Coronary artery (tissue), 2 donors: Measurements from ENCODE around the gene AP3D1.

ENCODE experiments used
- DNase-seq: peaks from one replicate; pipeline ENCODE4 v3.0.0-alpha.2; 2017; ENCODE audit warnings: low spot score
- H3K27ac ChIP-seq, 2 donors: fragments of 200-600 bp; sonication (generic); one replicate each; pipeline ENCODE4 v1.5.1; 2016 to 2019
- H3K4me3 ChIP-seq: fragments of 200-600 bp; sonication (generic); 2 replicates; pipeline ENCODE4 v1.5.1; 2016; ENCODE audit warnings: mild to moderate bottlenecking, moderate library complexity
- CTCF ChIP-seq: fragments of 200-600 bp; sonication (generic); IDR thresholded peaks from one replicate; pipeline ENCODE4 v1.5.1; 2019; ENCODE audit warnings: antibody characterized with exemption

AP3D1 gene

DNA sequence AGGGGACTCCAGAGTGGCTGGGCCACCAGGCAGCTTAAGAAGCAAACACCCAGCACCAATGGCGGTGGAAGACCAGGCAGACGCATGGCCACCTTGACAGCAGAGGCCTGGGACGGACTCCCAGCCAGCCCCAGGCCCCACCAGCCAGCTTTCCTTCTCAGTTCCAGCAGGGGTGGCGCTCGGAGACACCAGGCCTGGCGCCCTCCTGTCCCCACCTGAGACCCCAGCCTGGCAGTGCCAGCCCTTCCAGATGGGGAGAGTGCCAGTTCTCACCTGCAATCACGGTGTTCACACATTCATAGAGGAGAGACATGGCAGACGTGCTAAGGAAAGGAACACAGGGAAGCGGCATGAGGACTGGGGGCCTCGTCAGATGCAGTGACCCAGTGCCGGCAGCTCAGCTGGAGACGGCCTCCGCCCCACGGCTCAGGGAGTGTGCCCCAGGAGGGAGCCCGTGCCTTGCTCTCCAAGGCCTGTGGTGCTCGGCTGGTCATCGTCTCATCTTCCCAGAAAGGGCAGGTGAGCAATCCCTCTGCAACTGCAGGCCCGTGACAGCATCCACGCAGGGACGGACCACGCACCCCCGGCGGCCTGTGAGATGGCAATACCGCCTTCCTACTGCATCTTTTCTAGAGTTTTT, 24.4 kb downstream of the AP3D1 start:
- no peak for TF ChIP-seq CTCF
- DNase-seq = no peak
- Histone ChIP-seq H3K4me3 (no peak overlapping the region), H3K27ac (no peak overlapping the region)

GRCh38 chr19:2123682-2124387, 27.5 kb downstream of the AP3D1 start:
- TF ChIP-seq CTCF = no peak
- Histone ChIP-seq H3K27ac (no peak overlapping the region), H3K4me3 (no peak overlapping the region)
- no peak for DNase-seq

DNA sequence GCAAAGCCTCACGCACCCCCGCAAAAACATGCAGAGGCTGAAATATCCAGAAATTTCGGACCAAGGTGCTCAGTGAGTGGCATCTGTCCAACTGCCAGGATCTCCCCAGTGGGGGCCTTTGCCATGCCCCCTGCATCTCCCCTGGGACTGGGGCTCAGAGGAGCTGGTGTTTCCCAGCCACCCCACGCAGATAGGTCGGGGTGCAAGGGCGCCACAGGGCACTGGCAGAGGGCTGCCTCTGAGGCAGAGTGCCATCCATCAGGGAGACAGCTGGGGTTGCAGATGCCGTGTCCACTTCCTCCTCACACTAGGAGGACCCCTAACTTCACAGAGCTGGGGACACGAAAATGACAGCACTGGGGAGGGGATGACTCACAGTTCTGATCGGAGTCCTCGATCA, 28.4 kb downstream of the AP3D1 start:
- H3K4me3 ChIP-seq = no peak overlapping the region
- TF ChIP-seq CTCF = no peak
- H3K27ac ChIP-seq = no peak overlapping the region
- DNase-seq = no peak

DNA sequence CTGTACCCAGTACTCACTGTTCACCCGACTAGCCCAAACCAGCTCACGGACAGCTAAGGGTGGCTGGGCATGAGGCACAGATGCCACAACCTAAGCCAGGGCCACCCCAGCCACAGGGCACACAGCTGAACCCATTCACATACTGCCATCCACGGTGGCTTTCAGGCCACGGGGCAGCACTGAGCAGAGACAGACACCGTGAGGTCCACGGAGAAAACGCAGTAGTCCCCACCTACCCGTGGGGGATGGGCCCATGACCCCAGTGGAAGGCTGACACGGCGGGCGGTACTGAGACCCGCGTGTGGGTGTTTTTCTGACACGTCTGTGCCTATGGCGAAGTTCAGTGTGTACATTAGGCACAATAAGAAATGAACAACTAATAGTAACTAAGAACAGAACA, 29.1 kb downstream of the AP3D1 start:
- DNase-seq = no peak
- Histone ChIP-seq H3K27ac (no peak overlapping the region), H3K4me3 (no peak overlapping the region)
- TF ChIP-seq CTCF = no peak

DNA sequence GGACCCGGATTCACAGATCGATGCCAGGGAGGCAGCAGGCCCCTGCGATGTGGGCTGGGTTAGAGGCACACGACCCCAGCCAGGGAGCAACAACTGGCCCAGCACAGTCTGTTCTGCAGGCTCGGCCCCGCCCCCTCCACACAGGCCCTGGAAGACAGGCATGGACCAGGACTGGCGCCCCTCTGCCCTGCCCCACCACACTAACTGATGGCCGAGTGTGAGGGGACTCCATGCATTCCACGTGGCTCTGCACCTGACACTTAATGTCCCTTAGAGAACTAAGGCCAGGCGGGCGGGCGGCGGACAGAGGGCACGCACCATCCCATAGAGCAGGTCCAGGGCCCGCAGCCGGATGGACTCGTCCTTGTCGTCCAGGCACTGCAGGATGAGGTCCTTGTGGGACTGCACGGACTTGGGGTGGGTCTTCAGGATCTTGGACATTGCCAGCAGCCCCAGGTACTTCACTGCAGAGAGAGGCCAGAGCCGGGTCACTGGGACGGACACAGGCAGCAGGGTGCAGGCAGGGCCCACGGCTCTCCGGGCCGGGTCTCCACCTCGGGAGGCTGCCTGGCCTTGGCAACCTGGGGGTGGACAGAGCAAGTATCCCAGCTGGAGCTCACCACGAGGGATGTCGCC, 29.8 kb downstream of the AP3D1 start:
- DNase-seq = no peak
- no peak for TF ChIP-seq CTCF
- no peak overlapping the region for H3K4me3 ChIP-seq
- H3K27ac ChIP-seq = no peak overlapping the region

DNA sequence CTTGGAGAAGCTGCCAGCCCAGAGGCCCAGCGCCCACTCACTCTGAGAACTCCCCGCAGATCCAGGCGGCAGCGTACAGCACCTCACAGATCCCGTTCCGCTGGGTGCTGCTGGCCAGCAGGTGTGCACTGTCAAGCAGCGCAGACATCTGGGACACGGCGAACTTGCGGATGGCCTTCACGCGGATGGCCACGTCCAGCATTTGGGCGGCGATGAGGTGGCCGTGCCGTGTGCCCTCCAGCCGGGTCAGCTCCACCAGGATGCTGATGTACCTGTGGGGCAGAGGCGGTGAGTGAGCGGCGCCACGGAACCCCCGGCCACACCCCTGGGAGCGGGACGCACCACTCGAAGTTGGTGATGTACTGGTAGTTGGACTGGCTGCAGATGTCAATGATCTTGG, 30.5 kb downstream of the AP3D1 start:
- TF ChIP-seq CTCF = no peak
- no peak for DNase-seq
- Histone ChIP-seq H3K27ac (no peak overlapping the region), H3K4me3 (no peak overlapping the region)
